NCI-H774 (cell line): ENCODE results near the gene SMYD3.
"Not testable (repeated sequence)": the region's sequence is repeated elsewhere in the genome, so short reads cannot be mapped to it uniquely, and the experiment has no call there.

Experiments
- DNase-seq: peaks from one replicate; lab custom pipeline; 2025; lab: John Stamatoyannopoulos, UW

SMYD3 gene

GRCh38 chr1:246032031-246032551, 475.0 kb downstream of the SMYD3 start:
- no peak for DNase-seq

DNA sequence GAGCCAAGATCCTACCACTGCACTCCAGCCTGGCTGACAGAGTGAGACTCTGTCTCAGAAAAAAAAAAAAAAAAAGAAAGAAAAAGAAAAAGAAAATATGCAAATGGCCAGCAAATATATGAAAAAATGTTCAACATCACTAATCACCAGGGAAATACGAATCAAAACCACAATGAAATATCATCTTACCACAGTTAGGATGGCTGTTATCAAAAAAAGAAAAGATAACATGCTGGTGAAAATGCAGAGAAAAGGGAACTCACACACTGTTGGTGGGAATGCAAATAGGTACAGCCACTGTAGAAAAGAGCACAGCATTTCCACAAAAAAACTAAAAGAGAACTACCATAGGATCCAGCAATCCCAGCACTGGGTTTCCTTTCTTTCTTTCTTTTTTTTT, 477.5 kb downstream of the SMYD3 start:
- DNase-seq: no peak

DNA sequence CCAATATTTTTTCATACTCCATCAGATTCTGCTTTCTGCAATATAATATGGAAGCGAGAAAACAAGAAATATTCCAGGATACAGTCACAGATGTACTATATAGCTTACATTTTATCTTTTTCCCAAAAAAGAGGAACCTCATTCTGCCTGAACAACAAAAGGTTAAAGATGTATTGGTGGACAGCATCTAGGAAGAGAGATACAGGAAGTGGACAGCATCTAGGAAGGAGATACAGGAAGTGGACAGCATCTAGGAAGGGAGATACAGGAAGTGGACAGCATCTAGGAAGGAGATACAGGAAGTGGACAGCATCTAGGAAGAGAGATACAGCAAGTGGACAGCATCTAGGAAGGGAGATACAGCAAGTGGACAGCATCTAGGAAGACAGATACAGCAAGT, 483.0 kb downstream of the SMYD3 start:
- DNase-seq: not testable (repeated sequence)

- DNase-seq: no peak
These were observed 486.7 kb downstream of the SMYD3 start for GRCh38 chr1:246020211-246020954.

GRCh38 chr1:246018146-246018545, 488.9 kb downstream of the SMYD3 start:
- no peak for DNase-seq

GRCh38 chr1:246012341-246012740, 494.7 kb downstream of the SMYD3 start:
- DNase-seq: peak; percentile 47

GRCh38 chr1:246010386-246010785, 496.7 kb downstream of the SMYD3 start:
- no peak for DNase-seq

DNA sequence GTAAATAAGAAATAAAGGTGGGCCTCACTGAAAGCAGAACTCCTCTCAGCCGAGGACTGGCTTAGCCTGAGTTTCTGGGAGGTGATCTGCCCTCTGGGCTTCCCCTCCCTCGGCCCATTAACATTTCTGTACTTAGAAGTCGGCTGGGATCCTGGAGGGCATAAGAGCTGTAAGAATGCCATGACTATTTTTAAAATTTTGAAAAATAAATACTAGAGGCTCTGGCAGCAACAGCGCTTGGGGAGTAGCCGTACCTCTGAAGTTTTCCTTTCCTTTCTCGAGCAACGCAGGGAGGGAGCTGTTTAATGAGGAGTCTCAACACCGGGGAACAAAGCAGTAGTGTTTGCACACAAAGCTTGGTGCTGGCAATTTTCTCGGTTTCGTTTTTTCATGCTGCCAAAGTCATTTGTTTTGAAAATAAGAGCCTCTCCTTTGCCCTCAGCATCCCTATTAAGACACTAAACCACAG, 498.7 kb downstream of the SMYD3 start:
- DNase-seq: peak; percentile 39

- no peak for DNase-seq
These were observed 502.0 kb downstream of the SMYD3 start for GRCh38 chr1:246005067-246005466.

DNA sequence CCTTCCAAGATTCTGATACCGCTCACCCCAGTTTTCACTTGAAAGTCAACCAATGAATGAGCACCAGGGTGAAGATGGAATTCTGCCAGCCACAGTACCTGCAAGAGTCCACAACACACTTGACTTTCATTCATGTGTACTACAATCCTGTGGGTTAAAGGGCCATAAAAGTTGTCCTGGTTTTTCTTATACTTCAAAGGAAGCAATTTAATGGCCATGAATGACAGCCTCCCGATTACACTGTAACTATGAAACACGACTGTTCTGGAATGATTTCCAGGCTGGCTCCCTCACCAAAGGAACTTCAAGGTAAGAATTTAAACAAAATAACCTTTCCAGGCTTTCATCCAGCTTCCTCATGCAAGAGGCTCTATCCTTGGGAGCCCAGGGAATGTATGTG, 502.8 kb downstream of the SMYD3 start:
- DNase-seq: no peak

- DNase-seq: no peak
These were observed 503.7 kb downstream of the SMYD3 start for GRCh38 chr1:246003442-246003730.

DNA sequence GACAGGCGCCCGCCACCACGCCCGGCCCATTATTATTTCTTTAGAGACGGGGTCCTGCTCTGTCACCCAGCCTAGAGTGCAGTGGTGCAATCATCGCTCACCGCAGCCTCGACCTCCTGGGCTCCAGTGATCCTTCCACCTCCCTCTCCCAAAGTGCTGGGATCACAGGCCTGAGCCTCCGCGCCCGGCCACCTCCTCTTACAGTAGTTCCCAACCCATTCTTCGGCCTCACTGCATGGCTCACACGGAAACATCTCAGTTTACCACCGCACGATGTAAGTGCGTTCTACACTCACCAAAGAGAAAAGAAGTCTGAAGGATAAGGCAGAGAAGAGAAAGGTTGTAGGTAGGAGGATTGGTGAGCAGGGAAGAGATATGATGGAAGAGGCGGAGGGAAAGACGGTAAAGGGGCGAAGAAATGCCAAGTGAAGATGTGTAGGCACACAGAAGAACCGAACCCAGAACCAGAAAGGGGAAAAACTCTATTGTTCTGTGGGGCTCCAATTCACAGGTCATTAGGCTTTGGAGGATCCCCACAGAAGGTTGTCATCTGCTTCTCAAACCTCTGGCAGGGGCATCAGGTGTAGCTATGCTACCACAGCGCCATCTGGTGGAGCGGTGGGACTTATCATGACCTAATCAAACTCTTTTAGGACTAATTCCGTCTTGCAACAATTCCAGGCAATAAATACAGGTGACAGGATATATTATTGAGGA, 504.2 kb downstream of the SMYD3 start:
- peak; percentile 74 for DNase-seq

- no peak for DNase-seq
These were observed 505.2 kb downstream of the SMYD3 start for GRCh38 chr1:246001837-246002230.

DNA sequence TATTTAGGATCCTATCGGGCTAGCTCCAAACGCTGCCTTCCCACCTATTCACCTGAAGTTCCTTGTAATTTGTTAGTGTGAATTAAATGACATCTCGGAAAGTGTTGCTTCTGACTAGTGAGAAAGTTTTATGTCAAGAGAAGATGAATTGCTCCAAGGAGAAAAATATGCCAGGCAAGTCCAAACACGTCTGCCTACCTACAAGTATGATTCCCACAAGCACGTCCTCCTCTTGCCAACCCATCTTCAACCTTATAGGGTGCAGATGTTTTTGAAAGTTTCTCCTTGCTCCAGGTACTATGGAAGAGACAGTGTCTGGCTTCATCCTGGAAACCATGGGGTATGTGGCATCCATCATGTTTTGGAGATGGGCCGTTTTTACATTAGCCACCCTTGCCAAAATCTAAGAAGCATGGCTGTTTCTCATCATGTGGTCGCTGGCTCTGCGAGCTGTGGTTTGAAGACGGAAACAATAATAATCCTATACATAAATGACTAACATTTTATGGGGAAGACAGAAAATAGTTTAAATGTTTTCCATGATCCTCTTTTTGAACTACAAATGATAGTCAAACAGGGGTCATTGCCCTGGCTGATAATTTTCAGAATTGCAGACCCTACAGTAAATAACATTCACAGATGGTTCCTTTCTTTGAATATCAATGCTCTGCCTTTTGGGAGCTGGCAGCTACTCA, 505.8 kb downstream of the SMYD3 start:
- no peak for DNase-seq

- no peak for DNase-seq
These were observed 506.5 kb downstream of the SMYD3 start for GRCh38 chr1:246000638-246001015.

DNA sequence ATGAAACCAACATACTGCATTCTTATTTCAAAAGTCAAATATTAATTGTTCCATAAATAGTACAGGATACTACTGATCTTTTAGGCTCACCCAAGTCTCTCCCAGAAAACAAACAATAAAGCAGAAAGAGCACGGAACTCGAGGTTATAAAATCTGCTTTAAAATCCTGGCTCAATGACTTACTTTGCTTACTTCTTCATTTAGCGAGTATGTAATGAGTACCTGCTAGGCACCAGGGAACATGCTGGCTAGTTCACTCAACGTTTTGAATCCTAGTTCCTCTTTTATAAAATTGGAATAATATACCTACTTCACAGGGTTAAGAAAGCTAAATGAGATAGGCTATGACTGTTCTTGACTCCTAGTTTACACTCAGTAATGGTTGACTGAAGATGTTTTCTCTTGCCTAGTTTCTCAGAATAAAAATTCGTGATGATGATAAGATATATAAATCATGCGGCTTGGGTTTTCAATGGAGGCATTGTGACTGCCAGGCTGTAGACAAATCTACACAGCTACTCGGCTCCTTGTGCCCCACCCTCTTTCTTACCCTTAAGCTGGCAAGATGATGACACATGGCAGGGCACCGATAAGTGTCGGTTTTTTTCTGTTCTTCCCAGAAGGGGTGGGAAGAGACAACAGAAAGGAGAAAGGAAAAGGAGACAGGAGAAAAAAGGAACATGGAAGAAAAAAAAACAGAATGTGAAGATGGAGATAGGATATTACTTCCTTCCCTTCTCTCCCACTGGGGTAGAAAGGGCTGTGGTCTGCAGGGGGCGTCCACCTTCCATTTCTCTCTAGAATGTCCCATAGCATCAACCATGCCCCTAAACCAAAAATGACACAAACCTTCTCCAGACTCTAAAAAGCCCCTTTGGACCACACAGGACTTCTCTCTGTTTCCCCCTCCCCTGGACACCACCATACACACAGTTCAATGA, 507.1 kb downstream of the SMYD3 start:
- no peak for DNase-seq

DNA sequence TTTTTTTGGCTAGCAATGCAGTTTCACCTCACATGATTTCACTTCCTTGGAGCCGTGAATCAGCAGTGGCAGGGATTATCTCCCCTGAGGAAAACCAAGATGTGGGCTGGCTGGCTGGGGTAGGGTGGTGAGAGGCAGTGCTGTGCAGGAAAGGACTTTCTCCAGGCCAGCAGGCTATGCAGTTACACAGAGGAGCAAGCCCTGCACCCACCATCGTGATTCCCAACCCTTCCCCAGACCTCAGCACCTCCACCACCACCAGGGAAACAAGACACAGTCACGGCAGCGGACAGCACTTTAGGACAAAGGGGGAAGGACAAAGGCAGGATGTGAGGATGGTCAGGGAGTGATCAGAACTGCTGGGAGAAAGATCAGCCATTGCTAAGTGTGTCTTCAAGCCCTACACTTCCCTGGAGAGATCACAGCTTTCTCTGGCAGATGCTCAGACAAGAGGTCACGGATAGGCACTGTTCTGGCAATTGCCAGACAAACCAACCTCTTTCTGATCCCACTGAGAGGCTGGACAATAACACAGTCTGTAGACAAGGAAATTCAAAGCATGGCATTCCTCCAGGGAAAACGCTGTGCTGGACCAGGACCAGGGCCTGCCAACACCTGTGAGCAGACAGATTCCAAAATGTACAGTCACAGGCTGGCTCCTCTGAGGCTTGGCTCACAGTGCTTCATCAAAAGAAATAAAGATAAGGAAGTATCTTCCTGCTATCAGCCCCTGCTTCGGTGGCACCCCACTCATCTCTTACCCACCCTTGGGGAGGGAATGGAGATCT, 509.4 kb downstream of the SMYD3 start:
- no peak for DNase-seq

DNA sequence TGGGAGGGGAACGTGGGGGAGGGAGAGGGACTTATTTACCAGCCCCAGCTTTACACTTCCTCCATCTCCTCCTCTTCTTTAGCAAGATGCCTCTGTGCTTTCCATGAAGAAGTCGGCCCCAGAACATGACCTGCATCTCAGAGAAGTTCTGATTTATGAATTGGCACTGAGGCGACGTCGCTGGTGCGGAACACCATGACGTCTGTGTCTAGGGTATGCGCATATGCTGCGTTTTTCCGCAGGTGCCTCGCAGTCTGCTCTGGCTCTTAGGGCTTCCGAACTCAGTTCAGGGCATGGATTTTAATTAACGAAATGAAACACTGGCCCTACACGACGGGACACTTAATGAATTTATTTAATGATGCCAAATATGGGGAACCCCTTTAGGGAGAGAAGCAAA, 510.3 kb downstream of the SMYD3 start:
- no peak for DNase-seq

- no peak for DNase-seq
These were observed 511.6 kb downstream of the SMYD3 start for GRCh38 chr1:245995474-245995873.

- no peak for DNase-seq
These were observed 515.8 kb downstream of the SMYD3 start for GRCh38 chr1:245991266-245991665.
